Kidney epithelial cell (primary cell): Measurements from ENCODE around the gene GPR155. TPM values are rescaled to one million over a fixed set of nuclear protein-coding genes. Genes with fewer than 3 reads are reported as not detected.
A peak's percentile ranks its signal among the peaks of the same experiment; 100 is the strongest.
"Not testable (repeated sequence)": the region's sequence is repeated elsewhere in the genome, so short reads cannot be mapped to it uniquely, and the experiment has no call there.

Experiments used
- DNase-seq: peaks from one replicate; pipeline ENCODE4 v3.0.0-alpha.2; 2010; ENCODE audit warnings: low read depth
- H3K27me3 ChIP-seq: 2 replicates; pipeline ENCODE4 v1.6.0; 2011; ENCODE audit warnings: low read length; ENCODE audit not compliant: control insufficient read depth, insufficient read depth
- H3K36me3 ChIP-seq: 2 replicates; pipeline ENCODE4 v1.5.1; 2011; ENCODE audit warnings: low read length; ENCODE audit not compliant: control insufficient read depth, insufficient read depth
- H3K4me3 ChIP-seq: 2 replicates; pipeline ENCODE4 v1.5.1; 2011; ENCODE audit warnings: low read depth, mild to moderate bottlenecking, control low read depth, low read length
- CTCF ChIP-seq: IDR thresholded peaks from 2 replicates; pipeline ENCODE4 v1.5.1; 2011; ENCODE audit warnings: mild to moderate bottlenecking, moderate library complexity, low read length, control low read depth, inconsistent platforms; ENCODE audit not compliant: insufficient read depth, poor library complexity, severe bottlenecking
- total RNA-seq: library from RNA; depleted of rRNA; stranded (reverse); fragments of >200 nt; gene quantifications from 2 replicates; pipeline ENCODE4 v1.2.3, GENCODE V29; 2015

The GPR155 gene
- total RNA-seq, 1 donor from 2014 or later, result 1.7 TPM

- TF ChIP-seq CTCF, result no peak
- Histone ChIP-seq H3K4me3 (peak overlapping the region; percentile 89), H3K36me3 (no peaks in the 10 kb centered on the region), H3K27me3 (no peaks in the 10 kb centered on the region)
- DNase-seq, result no peak
Measured at GRCh38 chr2:174395969-174396630, 90.7 kb downstream of the GPR155 start.

GRCh38 chr2:174395284-174395968 lies 91.4 kb downstream of the GPR155 start, which contains the start of gene SCRN3:
Gene SCRN3 (plus strand): TSS chr2:174395730. CDS start chr2:174398284, 2,554 bp downstream.
- peak; percentile 44 for DNase-seq
- no peak for TF ChIP-seq CTCF
- Histone ChIP-seq H3K36me3 (no peaks in the 10 kb centered on the region), H3K4me3 (peak within 1 kb of the TSS; percentile 89), H3K27me3 (no peaks in the 10 kb centered on the region)

- no peak for DNase-seq
- Histone ChIP-seq H3K27me3 (no peaks in the 10 kb centered on the region), H3K36me3 (no peaks in the 10 kb centered on the region), H3K4me3 (no peak overlapping the region)
- no peak for TF ChIP-seq CTCF
Measured at GRCh38 chr2:174392706-174393105, 94.1 kb downstream of the GPR155 start.

GRCh38 chr2:174390303-174390702 lies 96.5 kb downstream of the GPR155 start:
- DNase-seq, H3K4me3 ChIP-seq, H3K27me3 ChIP-seq, H3K36me3 ChIP-seq: not testable (repeated sequence)

DNA sequence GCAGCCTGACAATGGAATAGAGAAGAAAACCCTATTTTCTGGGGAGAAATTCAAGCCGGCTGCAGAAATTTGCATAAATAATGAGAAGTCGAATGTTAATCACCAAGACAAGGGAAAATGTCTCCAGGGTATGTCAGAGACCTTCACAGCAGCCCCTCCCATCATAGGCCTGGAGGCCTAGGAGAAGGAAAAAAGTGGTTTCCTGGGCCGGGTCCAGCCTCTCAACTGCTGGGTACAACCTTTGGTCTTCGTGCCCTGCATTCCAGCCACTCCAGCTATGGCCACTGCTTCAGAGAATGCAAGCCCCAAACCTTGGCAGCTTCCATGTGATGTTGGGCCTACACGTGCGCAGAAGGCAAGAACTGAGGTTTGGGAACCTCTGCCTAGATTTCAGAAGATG lies 97.3 kb downstream of the GPR155 start:
- Histone ChIP-seq H3K27me3 (no peaks in the 10 kb centered on the region), H3K36me3 (no peaks in the 10 kb centered on the region), H3K4me3 (no peak overlapping the region)
- no peak for TF ChIP-seq CTCF
- DNase-seq, result no peak

DNA sequence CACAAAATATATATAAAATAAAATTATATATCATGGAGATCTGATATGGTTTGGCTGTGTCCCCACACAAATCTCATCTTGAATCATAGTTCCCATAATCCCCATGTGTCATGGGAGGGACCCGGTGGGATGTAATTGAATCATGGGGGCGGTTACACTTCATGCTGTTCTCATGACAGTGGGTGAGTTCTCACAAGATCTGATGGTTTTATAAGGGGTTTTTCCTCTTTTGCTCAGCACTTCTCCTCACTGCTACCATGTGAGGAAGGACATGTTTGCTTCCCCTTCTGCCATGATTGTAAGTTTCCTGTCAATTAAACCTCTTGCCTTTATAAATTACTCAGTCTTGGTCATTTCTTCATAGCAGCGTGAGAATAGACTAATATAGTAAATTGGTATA lies 98.1 kb downstream of the GPR155 start:
- not testable (repeated sequence) for H3K36me3 ChIP-seq, DNase-seq, H3K27me3 ChIP-seq, H3K4me3 ChIP-seq

DNA sequence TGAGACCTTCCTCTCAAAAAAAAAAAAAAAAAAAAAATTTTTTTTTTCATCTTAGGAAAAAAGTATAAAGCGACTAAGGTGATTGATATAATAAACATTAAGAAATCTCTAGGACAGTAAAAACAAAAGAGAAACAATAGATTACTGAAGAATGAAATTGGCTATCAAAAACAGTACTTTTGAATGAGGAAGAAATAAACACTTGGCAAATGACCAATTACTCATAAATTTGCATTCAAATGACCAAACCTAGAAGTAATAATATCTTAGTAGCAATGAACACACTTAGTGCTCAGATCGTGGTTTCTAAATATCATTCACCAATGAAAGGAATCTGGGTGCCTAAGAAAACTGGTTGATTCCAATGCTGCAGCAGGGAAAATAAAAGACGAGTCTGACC lies 101.6 kb downstream of the GPR155 start:
- Histone ChIP-seq H3K4me3 (no peak overlapping the region), H3K27me3 (no peaks in the 10 kb centered on the region), H3K36me3 (no peaks in the 10 kb centered on the region)
- no peak for TF ChIP-seq CTCF
- DNase-seq, result no peak
